ENCODE data around the gene KPNB1.

The KPNB1 gene

DNA sequence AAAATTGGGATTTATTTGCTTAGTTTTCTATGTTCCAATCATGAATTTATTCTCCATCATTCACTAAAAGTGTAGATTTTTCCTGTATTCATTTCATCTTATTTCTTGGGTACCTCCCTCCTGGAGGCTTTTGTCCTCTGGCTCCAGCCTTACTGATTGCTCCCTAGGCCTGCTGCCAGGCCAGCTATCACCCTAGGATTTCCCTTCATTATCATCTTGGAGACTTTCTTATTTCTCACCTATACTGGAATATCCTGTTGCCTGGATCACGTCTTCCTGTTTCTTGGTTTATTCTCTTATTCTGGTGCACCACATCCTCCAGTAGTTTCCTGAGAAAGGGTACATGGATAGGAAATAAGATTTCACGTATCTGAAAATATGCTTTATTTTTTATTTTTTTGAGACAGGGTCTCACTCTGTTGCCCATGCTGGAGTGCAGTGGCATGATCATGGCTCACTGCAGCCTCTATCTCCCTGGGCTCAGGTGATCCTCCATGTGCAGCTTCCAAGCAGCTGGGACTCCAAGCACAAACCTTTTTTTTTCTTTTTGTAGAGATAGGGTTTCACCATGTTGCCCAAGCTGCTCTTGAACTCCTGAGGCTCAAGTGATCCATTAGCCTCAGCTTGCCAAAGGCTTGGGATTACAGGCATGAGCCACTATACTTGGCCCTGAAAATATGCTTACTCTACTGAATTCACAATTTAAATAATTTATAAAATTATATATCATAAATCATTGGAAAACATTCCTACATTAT, 13.3 kb upstream of the KPNB1 start:
- no peak for DNase-seq (ENCODE audit: low read depth)

DNA sequence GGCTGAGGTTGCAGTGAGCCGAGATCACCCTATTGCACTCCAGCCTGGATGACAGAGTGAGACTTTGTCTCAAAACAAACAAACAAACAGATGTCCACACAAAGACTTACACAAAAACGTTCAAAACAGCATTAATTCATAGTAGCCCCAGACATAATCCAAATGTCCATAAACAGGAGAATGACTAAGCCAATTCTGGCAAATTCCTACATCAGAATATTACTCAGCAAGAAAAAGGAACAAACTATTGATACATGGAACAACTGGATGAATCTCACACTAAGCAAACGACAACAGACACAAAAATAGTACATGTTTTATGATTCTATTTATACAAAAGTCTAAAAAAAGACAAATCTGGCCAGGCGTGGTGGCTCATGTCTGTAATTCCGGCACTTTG, 10.8 kb upstream of the KPNB1 start:
- no peak for DNase-seq (ENCODE audit: low read depth)

DNA sequence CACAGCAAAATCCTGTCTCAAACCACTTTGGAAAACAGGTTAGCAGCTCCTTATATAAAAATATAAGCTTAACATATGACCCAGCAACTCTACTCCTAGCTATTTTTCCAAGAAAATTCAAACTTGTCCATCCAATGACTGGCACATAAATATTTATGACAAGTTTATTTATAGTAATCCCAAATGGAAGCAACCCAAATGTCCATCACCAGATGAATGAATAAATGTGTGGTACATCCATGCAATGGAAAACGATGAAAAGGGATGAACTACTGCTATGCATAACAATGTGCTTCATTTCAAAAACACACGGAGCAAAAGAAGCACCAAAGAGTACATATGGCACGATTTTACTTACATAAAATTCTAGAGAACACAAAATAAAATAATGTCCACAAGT, 9.6 kb upstream of the KPNB1 start:
- no peak for DNase-seq (ENCODE audit: low read depth)

DNA sequence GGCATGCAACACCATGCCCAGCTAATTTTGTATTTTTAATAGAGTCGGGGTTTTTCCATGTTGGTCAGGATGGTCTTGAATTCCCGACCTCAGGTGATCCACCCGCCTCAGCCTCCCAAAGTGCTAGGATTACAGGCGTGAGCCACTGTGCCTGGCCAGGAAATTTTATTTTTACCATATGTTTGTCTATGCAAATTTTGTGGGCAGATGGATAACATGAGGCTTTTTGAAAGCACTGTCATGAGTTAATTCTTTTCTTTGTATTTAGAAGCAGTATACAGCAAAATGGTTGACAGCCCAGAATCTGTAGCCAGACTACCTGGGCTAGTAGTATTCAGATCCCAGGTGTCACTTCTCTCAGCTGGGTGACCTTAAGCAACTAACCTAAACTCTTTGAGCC, 8.5 kb upstream of the KPNB1 start:
- no peak for DNase-seq (ENCODE audit: low read depth)

DNA sequence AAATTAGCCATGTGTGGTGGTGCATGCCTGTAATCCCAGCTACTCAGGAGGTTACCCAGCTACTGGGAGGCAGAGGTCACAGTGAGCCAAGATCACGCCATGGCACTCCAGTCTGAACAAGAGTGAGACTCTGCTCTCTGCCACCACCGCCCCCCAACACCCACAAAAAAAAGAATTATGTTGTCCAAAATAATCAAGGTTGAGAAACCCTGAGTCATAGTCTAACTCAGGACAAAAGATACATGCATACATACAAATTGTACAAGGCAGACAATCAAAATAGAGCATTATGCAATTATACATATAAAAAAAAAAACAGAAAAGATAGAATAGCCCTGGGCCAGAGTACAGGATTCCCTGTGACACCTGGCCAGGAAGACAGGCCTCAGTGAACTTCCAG, 6.6 kb upstream of the KPNB1 start:
- DNase-seq (ENCODE audit: low read depth) = no peak

DNA sequence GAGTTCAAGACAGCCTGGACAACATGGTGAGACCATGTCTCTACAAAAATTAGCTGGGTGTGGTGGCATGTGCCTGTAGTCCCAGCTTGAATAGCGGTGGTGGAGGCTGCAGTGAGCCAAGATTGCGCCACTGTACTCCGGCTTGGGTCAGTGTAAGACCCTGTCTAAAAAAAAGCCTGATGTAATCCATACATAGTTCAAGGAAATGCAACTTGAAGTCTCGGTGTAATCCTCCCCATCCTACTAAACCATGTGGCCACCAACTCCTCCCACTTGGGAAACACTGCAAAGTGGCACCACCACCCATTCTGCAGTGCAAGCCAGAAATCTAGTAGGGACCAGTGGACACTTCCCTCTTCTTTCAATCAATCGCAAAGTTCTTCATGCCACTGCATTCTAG, 5.4 kb upstream of the KPNB1 start:
- DNase-seq (ENCODE audit: low read depth) = no peak

DNA sequence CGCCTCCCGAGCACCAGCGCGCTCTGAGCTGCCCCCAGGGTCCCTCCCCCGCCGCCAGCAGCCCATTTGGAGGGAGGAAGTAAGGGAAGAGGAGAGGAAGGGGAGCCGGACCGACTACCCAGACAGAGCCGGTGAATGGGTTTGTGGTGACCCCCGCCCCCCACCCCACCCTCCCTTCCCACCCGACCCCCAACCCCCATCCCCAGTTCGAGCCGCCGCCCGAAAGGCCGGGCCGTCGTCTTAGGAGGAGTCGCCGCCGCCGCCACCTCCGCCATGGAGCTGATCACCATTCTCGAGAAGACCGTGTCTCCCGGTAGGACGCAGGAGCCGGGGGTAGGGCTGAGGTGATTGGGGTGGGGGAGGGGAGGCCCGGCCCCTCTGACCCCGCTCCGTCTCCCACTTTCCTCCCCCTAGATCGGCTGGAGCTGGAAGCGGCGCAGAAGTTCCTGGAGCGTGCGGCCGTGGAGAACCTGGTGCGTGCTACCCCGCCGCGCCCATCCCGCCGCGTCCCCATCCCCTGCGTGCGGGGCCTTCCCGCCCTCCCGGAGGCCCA, 329 bp downstream of the KPNB1 start:
- DNase-seq (ENCODE audit: low read depth) = peak; percentile 39

DNA sequence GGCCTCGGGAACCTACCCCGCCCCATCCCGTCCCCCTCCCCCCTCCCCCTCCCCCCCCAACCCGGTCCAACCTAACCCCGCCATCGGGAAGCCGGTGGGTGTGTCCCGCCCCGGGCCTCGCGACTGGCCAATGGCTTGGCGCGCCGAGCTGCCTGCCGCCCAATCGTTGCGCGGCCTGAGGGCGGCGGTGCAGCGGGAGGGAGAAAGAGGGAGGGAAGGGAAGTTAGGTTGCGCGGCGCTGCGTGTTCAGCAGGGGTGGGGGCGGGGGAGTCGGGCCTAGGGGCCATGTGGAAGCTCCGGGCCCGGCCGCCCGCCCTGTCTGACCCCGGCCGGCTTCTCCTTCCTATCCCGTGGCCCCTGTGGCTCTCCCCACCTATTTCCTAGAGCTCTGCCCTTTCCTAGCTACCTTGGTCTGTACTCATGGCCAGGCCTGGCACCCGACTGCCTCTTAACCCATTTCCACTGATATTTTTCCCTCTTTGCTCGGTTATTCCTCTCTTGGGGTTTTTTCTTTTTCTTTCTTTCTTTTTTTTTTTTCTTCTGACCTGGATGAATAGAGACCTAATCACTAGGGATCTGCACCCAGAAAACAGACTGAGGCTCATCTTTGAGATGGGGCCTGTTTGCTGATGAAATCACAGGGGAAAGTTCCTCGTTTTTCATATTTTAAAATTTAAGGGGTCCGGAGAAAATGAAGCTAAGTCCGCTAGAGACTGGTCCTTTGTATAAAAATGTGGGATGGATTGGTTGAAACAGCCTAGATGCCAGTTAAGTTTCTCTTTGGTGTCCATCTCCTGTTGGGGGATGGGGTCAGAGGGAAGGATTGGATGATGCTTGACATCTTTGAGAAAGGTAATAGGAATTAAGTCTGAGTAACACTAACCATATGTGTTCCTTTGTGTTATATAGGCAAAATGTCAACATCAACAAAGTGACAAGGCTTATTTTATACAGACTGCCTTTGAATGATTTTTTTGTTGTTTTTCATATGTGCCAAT, 1.1 kb downstream of the KPNB1 start:
- peak; percentile 93 for DNase-seq (ENCODE audit: low read depth)

DNA sequence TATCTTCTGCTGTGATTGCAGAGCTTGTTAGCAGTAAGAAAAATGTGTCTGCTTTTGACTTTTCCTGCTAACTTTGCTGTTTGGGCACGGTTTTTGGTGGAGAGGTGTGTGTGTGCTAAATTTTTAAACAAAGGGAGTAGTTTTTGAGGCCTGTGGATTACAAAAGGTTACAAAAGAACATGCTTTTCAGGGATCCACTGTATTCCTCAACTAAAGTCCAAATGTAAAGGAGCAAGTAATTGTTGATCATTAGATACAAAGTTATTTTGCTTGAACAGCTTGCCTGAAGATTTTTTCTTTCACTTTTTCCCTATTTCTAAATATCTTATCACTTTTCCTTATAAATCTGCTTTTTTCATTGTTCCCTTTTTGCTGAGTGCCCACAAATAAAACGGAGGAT, 2.0 kb downstream of the KPNB1 start:
- DNase-seq (ENCODE audit: low read depth) = no peak

DNA sequence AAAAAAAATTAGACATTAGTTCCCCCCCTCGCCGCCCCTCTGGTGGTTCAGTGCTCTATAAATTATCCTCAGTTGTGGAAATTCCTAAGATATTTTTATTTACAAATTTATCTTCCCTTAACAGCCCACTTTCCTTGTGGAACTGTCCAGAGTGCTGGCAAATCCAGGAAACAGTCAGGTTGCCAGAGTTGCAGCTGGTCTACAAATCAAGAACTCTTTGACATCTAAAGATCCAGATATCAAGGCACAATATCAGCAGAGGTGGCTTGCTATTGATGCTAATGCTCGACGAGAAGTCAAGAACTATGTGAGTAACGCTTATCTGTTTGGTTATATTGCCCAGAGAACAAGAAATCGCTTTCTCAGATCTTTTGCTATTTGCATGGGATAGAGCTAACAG, 2.9 kb downstream of the KPNB1 start:
- no peak for DNase-seq (ENCODE audit: low read depth)

DNA sequence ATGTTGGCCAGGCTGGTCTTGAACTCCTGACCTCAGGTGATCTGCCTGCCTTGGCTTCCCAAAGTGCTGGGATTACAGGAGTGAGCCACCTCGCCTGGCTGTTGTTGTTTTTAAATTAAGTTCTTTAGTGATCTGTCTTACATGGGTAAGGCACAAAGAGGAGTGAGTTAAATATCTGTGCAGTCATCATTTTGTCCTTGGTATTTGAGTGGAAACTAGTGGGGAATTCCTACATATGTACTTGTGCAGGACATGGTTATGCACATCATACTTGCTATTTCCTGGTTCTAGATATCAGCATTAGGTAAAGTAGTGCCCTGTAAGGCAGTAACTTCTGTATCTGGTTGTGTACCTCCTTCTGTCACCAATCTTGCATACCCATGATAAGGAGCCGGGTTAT, 3.7 kb downstream of the KPNB1 start:
- no peak for DNase-seq (ENCODE audit: low read depth)

DNA sequence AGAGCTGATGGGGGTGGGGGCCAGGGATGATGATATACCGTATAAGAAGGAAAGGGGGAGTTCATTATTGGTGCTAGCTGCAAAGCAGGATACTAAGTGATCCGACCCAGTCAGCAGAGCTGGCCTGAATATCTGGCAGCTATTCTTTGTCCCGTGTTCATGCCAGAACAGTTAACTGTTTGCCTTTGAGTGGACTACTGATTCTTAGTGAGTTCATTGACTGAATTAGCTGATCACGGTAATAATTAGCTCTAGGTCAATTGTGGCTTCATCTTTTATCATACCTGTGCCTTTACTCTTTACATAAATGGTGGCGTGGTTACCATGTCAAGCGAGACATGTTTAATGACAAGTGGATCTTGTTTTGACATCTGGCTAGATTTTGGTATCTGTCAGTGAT, 5.3 kb downstream of the KPNB1 start:
- no peak for DNase-seq (ENCODE audit: low read depth)

DNA sequence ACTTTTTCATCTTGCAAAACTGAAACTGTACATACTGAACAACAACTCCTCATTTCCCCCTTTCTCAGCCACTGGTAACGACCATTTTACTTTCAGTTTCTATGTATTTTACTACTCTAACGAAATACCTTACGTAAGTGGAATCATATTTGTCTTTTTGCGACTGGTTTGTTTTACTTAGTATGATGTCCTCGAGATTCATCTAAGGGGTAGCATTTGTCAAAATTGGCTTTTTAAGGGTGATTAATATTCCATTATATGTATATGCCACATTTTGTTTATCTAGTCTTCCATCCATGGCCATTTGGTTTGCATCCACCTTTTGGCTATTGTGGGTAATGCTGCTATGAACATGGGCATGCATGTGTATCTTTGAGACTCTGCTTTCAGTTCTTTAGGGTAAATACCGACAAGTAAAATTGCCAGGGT, 10.4 kb downstream of the KPNB1 start:
- no peak for DNase-seq (ENCODE audit: low read depth)

DNA sequence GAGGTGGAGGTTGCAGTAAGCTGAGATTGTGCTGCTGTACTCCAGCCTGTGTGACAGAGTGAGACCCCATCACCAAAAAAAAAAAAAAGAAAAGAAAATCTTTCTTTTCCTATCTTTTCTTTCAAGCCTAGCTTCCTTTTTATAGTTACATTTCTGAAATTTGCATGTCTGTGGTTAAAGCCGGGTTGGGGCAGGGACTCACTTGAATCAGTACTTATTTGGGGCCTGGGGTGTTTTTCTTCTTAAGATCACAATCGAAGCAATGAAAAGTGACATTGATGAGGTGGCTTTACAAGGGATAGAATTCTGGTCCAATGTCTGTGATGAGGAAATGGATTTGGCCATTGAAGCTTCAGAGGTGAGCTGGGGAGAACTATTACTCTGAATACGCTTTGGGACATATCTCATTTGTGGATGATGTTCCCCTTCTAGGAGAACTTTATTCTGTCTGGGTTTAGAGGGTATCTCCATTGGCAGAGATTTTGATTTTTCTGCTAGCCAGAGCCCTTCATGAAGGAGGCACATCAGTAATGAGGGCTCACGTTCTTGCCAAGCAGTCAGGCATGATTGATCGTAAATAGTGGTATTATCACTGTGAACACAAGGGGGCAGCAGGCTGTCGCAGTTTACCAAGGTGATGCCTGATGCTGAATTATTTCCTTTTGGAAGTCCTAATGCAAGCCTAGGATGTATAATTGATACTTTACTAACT, 14.3 kb downstream of the KPNB1 start:
- DNase-seq (ENCODE audit: low read depth) = peak; percentile 31

DNA sequence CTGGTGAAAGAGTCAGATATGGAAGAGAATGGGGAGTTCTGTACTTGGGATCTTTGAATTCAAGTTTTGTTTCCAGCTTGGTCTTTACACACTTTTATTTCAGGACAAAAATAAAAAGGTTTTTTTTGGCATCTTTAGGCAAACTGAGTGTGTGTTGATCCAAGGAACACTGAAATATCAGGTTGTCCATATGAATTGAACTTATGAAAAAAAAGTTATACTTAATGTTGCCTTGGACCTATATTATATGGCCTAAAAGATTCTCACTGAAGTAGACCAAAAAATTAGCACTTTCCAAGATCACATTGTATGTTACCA, 14.9 kb downstream of the KPNB1 start:
- no peak for DNase-seq (ENCODE audit: low read depth)

DNA sequence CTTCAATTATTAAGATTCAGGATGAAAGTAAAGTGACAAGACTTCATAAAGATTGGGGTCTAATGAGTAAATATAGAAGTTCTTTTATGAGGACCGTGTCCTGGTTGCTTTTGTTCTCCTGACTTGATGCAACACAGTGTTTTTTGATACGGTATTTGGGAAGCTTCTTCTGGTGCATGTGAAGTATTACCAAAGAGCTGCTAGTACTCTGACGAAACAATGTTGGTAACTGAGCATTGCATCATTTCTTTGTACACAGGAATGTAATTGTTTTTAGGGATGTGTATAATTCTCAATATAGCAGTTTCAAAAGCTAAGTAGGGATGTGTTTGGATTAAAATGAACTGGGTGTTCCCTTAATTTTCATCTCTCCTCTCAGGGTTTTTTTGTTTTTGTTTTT, 15.9 kb downstream of the KPNB1 start:
- no peak for DNase-seq (ENCODE audit: low read depth)

DNA sequence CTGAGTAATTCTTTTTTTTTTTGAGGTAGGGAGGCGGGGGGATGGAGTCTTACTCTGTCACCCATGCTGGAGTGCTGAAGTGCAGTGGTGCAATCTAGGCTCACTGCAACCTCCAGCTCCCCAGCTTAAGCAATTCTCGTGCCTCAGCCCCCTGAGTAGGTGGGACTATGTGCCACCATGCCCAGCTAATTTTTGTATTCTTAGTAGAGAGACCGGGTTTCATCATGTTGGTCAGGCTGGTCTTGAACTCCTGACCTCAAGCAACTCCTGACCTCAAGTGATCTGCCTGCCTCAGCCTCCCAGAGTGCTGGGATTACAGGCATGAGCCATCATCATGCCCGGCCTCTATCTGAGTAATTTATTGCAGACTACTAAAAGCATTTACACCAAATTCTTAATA, 19.4 kb downstream of the KPNB1 start:
- no peak for DNase-seq (ENCODE audit: low read depth)

DNA sequence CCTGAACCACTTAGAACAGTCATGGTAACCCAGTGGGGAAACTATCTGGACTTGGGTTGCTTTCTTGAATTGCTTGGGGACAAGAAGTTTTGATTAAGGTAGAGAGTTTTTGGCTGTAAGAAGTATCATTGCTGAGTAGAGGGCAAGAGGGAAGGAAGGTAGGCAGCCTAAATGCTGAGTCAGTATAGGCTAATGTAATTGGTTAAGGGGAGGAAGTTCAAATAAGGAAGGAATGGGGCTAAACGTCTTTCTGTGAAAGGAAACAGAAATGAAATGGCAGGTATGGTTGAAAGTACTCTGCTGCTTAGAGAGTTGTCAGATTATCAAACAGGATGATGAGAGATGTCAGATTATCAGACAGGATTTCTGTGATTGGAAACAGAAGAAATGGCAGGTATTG, 20.3 kb downstream of the KPNB1 start:
- DNase-seq (ENCODE audit: low read depth) = no peak

DNA sequence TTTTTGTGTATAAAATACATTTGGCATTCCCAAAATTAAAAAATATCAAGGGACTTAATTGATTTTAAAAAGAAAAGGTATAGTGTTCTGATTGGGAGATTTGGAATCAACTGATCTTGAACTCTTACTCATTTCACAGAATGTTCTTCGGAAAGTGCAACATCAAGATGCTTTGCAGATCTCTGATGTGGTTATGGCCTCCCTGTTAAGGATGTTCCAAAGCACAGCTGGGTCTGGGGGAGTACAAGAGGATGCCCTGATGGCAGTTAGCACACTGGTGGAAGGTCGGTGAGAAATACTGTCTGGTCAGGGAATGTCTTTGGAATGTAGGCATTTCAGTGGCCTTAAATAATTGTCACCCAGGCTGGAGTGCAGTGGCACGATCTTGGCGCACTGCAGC, 24.8 kb downstream of the KPNB1 start:
- no peak for DNase-seq (ENCODE audit: low read depth)

DNA sequence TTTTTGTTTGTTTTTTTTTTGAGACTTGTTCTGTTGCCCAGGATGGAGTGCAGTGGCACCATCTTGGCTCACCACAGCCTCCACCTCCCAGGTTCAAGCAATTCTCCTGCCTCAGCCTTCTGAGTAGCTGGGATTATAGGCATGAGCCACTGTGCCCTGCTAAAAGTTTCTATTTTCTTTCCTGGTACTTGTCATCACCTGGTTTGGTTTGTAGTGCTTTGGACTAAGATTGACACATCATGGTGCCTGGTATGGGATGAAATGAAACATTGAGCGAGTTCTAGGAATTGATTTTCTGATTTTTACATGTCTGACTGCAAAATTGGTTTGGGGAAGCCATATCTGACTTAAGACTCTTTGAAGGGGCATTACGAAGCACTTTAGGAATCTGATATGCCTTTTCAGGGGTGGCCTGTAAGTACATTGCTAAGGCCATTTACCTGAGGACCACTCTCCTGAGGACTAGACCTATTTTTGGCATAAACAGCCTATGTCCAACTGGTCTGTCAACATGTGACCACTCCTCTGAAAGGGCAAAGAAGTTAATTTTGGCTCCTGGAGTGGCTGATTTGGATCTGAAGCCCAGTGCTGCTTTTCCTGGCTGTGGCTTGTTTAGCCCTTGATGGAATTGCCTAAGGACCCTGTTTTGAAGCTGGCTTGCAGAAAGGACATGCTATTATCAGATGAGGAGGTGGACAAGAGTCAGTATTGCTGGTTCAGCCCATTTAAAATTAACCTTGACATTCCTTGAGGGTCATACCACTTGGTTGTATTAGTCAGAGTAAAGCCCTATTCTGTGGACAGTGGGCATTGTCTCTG, 25.9 kb downstream of the KPNB1 start:
- DNase-seq (ENCODE audit: low read depth) = no peak

DNA sequence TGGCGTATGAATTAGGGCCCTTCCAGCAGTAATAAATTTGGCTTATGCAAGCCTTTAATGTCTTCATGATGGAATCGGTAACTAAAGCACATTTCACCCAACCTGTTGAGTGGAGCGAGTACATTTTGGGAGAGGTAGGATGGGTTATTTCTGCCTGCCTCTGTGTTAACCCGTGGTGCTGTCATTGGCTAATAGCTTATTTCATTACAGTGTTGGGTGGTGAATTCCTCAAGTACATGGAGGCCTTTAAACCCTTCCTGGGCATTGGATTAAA, 26.4 kb downstream of the KPNB1 start:
- no peak for DNase-seq (ENCODE audit: low read depth)
